ENCODE results near the gene PAOX. TPM values are rescaled to one million over a fixed set of nuclear protein-coding genes. Genes with fewer than 3 reads are reported as not detected.

Gene PAOX
- total and polyA plus RNA-seq, 9 of the 15 experiments (the other 6 are each of a cell fraction or from before 2014, with no cell fraction given): 0.80 to 6.4 (median 2.6) TPM

DNA sequence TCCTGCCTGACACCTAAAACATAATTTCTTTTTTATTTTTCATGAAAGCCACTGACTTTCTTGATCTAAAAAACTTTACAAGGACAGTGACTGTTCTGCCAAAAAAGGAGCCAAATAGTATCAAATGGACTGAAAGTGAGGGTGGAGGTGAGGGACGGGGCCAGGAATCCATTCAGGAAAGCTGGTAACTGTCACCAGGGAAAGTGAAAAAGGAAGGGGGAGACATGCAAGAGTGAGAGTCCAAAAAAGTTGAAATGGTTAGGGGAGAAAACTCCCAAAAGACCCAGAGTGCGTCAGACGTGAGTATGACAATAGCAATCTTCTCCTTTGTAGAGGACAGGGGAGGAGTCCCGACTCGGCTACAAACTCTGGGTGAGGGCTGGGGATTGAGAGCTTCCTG is 34.8 kb upstream of the PAOX start:
- Histone ChIP-seq H3K36me3 (ENCODE audit: control insufficient read depth, insufficient read depth, low read length) (no peaks in the 10 kb centered on the region), H3K4me2 (ENCODE audit: insufficient read depth, low read length) (no peak overlapping the region), H4K20me1 (replicated peaks; ENCODE audit: control insufficient read depth, insufficient read depth, low read length) (no peaks in the 10 kb centered on the region), H3K4me3 (no peak overlapping the region), H3K9me1 (ENCODE audit: control insufficient read depth, insufficient read depth, low read length) (no peaks in the 10 kb centered on the region), H3K79me2 (ENCODE audit: control insufficient read depth, insufficient read depth, low read length) (no peaks in the 10 kb centered on the region), H3K27ac (ENCODE audit: extremely low read depth, low read depth, low read length) (no peak overlapping the region), H2AFZ (ENCODE audit: low read depth, low read length) (no peak overlapping the region), H3K9ac (ENCODE audit: insufficient read depth in 1 of 2, low read depth in 2 of 2, low read length in 2 of 2) (no peak overlapping the region), H3K4me1 (replicated peaks in 1 of 2; ENCODE audit: control insufficient read depth in 2 of 2, insufficient read depth in 2 of 2, low read length in 2 of 2) (peaks cover 9 to 25% of the 10 kb centered on the region in 2 experiments; a peak in 4 of 5 replicates), H3K27me3 (ENCODE audit: control insufficient read depth in 2 of 2, insufficient read depth in 2 of 2, low read length in 2 of 2) (no peaks in the 10 kb centered on the region; a peak in 2 of 5 replicates), H3K9me3 (replicated peaks; ENCODE audit: control insufficient read depth, insufficient read depth, low read depth, low read length) (no peaks in the 10 kb centered on the region)
- DNase-seq (ENCODE audit: extremely low read depth in 1 of 4, low spot score in 3 of 4) (no peak), FAIRE-seq (no peak), ATAC-seq (no peak)
- CTCF ChIA-PET (ENCODE audit: low intra/inter-chr PET ratio): no interaction called here
- in situ Hi-C loops (cut with MboI) (no loop called here), intact Hi-C loops (cut with micrococcal nuclease) (no loop called here)
- POLR2A ChIA-PET: no interaction called here
- TF ChIP-seq, protein P1, sequence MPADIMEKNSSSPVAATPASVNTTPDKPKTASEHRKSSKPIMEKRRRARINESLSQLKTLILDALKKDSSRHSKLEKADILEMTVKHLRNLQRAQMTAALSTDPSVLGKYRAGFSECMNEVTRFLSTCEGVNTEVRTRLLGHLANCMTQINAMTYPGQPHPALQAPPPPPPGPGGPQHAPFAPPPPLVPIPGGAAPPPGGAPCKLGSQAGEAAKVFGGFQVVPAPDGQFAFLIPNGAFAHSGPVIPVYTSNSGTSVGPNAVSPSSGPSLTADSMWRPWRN (IDR thresholded peaks at IDR 0.05; ENCODE audit: low read depth): no peak
- TF ChIP-seq PHTF2 (CRISPR knock-in tag; IDR thresholded peaks at IDR 0.05) (no peak), PML (IDR thresholded peaks at IDR 0.05; ENCODE audit: low read length) (no peak), ESRRA (IDR thresholded peaks at IDR 0.05; ENCODE audit: borderline replicate concordance, low read depth) (no peak), ZNF143 (CRISPR knock-in tag; IDR thresholded peaks at IDR 0.05) (no peak), TBP (optimal IDR thresholded peaks at IDR 0.05; ENCODE audit: low read depth, low read length) (no peak), CREBBP (IDR thresholded peaks at IDR 0.05; ENCODE audit: low read depth, low read length) (no peak), ARHGAP35 (IDR thresholded peaks at IDR 0.05; ENCODE audit: partially characterized antibody) (no peak), ASH1L (IDR thresholded peaks at IDR 0.05; ENCODE audit: borderline replicate concordance, low read depth, partially characterized antibody) (no peak), ZEB2 (IDR thresholded peaks at IDR 0.05) (no peak), ZKSCAN1 (IDR thresholded peaks at IDR 0.05; ENCODE audit: low read depth, low read length) (no peak), JUND (IDR thresholded peaks at IDR 0.05; ENCODE audit: borderline replicate concordance, low read depth, low read length) (no peak), JUND (tag; IDR thresholded peaks at IDR 0.05; ENCODE audit: borderline replicate concordance, low read depth, low read length) (no peak), KLF16 (IDR thresholded peaks at IDR 0.05) (no peak), GATAD2B (IDR thresholded peaks at IDR 0.05; ENCODE audit: borderline replicate concordance) (no peak), MCM2 (IDR thresholded peaks at IDR 0.05; ENCODE audit: low read depth) (no peak), BRF1 (IDR thresholded peaks at IDR 0.05; ENCODE audit: borderline replicate concordance, extremely low read depth, insufficient read length) (no peak), ARID2 (IDR thresholded peaks at IDR 0.05) (no peak), SRSF3 (IDR thresholded peaks at IDR 0.05; ENCODE audit: insufficient read depth, low read length) (no peak), DMBX1 (CRISPR knock-in tag; IDR thresholded peaks at IDR 0.05; ENCODE audit: borderline replicate concordance) (no peak)
- WGBS (ENCODE audit: insufficient coverage, low coverage, missing lambda C conversion rate): 73% methylated on average over 5 of the region's 5 CpGs
- no TSS peak for BruUV-seq (replicated peaks)

Data from K562 (cell line).